ENCODE results near the gene ADAM10.

ADAM10 gene

DNA sequence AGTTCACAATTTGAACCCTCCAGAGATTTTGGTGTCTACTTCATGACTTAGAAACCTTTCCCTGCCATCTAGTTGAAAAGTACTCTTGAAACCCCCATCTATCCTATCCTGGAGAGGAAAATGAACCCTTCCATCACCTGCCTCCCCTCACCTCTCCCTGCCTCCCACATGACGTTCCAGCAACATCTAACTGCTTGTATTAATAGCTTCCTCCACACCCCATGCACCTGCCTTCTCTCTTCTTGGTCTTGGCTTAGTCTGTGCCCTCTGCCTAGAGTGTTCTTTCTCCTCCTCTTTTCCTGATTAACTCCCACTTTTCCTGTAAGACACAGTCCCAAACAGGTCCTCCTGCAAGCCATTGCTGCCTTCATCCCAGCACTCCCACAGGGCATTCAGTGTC lies 210.0 kb downstream of the ADAM10 start:
- Histone ChIP-seq H3K4me3 (ENCODE audit: low read length) (no peak overlapping the region), H3K27me3 (ENCODE audit: insufficient read depth, low read length) (no peaks in the 10 kb centered on the region), H3K9me3 (ENCODE audit: insufficient read depth, low read depth, low read length) (no peaks in the 10 kb centered on the region), H3K36me3 (ENCODE audit: insufficient read depth, low read length) (no peaks in the 10 kb centered on the region), H3K27ac (ENCODE audit: low read depth, low read length) (no peak overlapping the region), H3K9ac (ENCODE audit: low read depth, low read length) (no peak overlapping the region), H3K4me1 (ENCODE audit: insufficient read depth, low read length) (0 out of 2 replicates have a peak, but pooled peaks cover 2% of the 10 kb centered on the region)
- 90% methylated on average over 1 of the region's 1 CpG for WGBS

DNA sequence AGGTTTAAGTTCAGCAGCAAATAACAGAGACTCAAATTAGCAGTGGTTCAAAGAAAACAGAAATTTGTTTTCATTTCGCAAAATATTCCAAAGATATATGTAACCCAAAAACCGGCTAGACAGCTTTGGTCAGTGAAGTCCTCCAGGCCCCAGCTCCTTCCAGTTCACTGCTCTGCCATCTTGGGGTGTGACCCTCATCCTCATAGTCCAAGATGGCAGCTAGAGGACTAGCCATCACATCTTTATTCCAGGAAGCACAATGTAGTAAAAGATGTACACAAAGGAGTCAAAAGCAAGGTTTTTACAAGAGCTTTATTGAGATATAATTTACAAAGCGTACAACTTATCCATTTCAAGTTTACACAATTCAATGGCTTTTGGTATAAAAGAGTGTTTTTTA lies 210.6 kb downstream of the ADAM10 start:
- WGBS, result 93% methylated on average over 2 of the region's 3 CpGs
- Histone ChIP-seq H3K4me3 (ENCODE audit: low read length) (no peak overlapping the region), H3K27me3 (ENCODE audit: insufficient read depth, low read length) (no peaks in the 10 kb centered on the region), H3K9me3 (ENCODE audit: insufficient read depth, low read depth, low read length) (no peaks in the 10 kb centered on the region), H3K9ac (ENCODE audit: low read depth, low read length) (no peak overlapping the region), H3K27ac (ENCODE audit: low read depth, low read length) (no peak overlapping the region), H3K36me3 (ENCODE audit: insufficient read depth, low read length) (no peaks in the 10 kb centered on the region), H3K4me1 (ENCODE audit: insufficient read depth, low read length) (0 out of 2 replicates have a peak, but pooled peaks cover 2% of the 10 kb centered on the region)
